ENCODE data around the gene ATG14. TPM values are rescaled to one million over a fixed set of nuclear protein-coding genes. Genes with fewer than 3 reads are reported as not detected.
"Not testable (repeated sequence)": the region's sequence is repeated elsewhere in the genome, so short reads cannot be mapped to it uniquely, and the experiment has no call there.

ATG14 gene
- total RNA-seq, 1 experiment from 2014 or later: 9.5 TPM

GRCh38 chr14:55387121-55387520 lies 24.5 kb downstream of the ATG14 start:
- no peak for DNase-seq (ENCODE audit: low read depth)

GRCh38 chr14:55386037-55386808 lies 25.4 kb downstream of the ATG14 start:
- no peak for DNase-seq (ENCODE audit: low read depth)

GRCh38 chr14:55384536-55384935 lies 27.1 kb downstream of the ATG14 start:
- no peak for DNase-seq (ENCODE audit: low read depth)

GRCh38 chr14:55383541-55384140 lies 28.0 kb downstream of the ATG14 start:
- DNase-seq (ENCODE audit: low read depth): no peak

- DNase-seq (ENCODE audit: low read depth): not testable (repeated sequence)
Measured at GRCh38 chr14:55383056-55383466, 28.6 kb downstream of the ATG14 start.

- no peak for DNase-seq (ENCODE audit: low read depth)
Measured at GRCh38 chr14:55382483-55382882, 29.1 kb downstream of the ATG14 start.

GRCh38 chr14:55381561-55381960 lies 30.1 kb downstream of the ATG14 start:
- DNase-seq (ENCODE audit: low read depth): no peak

GRCh38 chr14:55381040-55381439 lies 30.6 kb downstream of the ATG14 start:
- DNase-seq (ENCODE audit: low read depth): no peak

- no peak for DNase-seq (ENCODE audit: low read depth)
Measured at GRCh38 chr14:55377236-55377635, 34.4 kb downstream of the ATG14 start.

GRCh38 chr14:55374771-55375170 lies 36.9 kb downstream of the ATG14 start:
- DNase-seq (ENCODE audit: low read depth): no peak

- peak; percentile 64 for DNase-seq (ENCODE audit: low read depth)
Measured at GRCh38 chr14:55373784-55374705, 37.6 kb downstream of the ATG14 start.

- no peak for DNase-seq (ENCODE audit: low read depth)
Measured at GRCh38 chr14:55372825-55373224, 38.8 kb downstream of the ATG14 start.

- no peak for DNase-seq (ENCODE audit: low read depth)
Measured at GRCh38 chr14:55372423-55372822, 39.2 kb downstream of the ATG14 start.

GRCh38 chr14:55370883-55371455 lies 40.7 kb downstream of the ATG14 start:
- no peak for DNase-seq (ENCODE audit: low read depth)

- DNase-seq (ENCODE audit: low read depth): no peak
Measured at GRCh38 chr14:55366271-55366670, 45.4 kb downstream of the ATG14 start.

GRCh38 chr14:55361190-55361589 lies 50.4 kb downstream of the ATG14 start:
- no peak for DNase-seq (ENCODE audit: low read depth)

- no peak for DNase-seq (ENCODE audit: low read depth)
Measured at GRCh38 chr14:55359307-55359706, 52.3 kb downstream of the ATG14 start.

- DNase-seq (ENCODE audit: low read depth): peak; percentile 21
Measured at GRCh38 chr14:55356913-55357312, 54.7 kb downstream of the ATG14 start.

- DNase-seq (ENCODE audit: low read depth): no peak
Measured at GRCh38 chr14:55355922-55356321, 55.7 kb downstream of the ATG14 start.

- DNase-seq (ENCODE audit: low read depth): peak; percentile 30
Measured at GRCh38 chr14:55354500-55354899, 57.1 kb downstream of the ATG14 start.

- DNase-seq (ENCODE audit: low read depth): no peak
Measured at GRCh38 chr14:55353686-55354467, 57.8 kb downstream of the ATG14 start.

Measured in HT1080 (cell line).